Motor neuron (in vitro differentiated cells): ENCODE data around the gene CBX8. TPM values are rescaled to one million over a fixed set of nuclear protein-coding genes. Genes with fewer than 3 reads are reported as not detected.

Experiments used
- ATAC-seq, 8 experiments: fragments of 200-7000 bp; cut with Tn5 transposase; replicated peaks in 6 of 8; 2 replicates each; pipeline ENCODE4 v1.8.0; 2021; ENCODE audit warnings: mild to moderate bottlenecking in 8 of 8, moderate library complexity in 8 of 8
- H3K27ac ChIP-seq, 2 donors: fragments of 250-450 bp; sonication (Bioruptor Pico); 2 replicates each; pipeline ENCODE4 v1.9.0; 2021; ENCODE audit warnings: antibody characterized with exemption in 2 of 2, mild to moderate bottlenecking in 2 of 2, moderate library complexity in 1 of 2
- H3K4me1 ChIP-seq, 2 donors: fragments of 250-450 bp; sonication (Bioruptor Pico); replicated peaks in 1 of 2; 2 replicates each; pipeline ENCODE4 v1.6.1; 2021; ENCODE audit warnings: antibody characterized with exemption in 2 of 2, mild to moderate bottlenecking in 2 of 2, moderate library complexity in 1 of 2
- H3K4me3 ChIP-seq, 5 donors: fragments of 250-450 bp; sonication (Bioruptor Pico); 2 replicates each; pipeline ENCODE4 v1.9.0; 2021; ENCODE audit warnings: antibody characterized with exemption in 5 of 5, mild to moderate bottlenecking in 5 of 5, moderate library complexity in 4 of 5
- WGBS, 10 experiments: fragments of 450-650 bp; shearing (Covaris generic); methylation state at CpG; one replicate each; pipeline ENCODE4 v1.0.0; 2022; 5-methylcytosine and 5-hydroxymethylcytosine counted together
- in situ Hi-C, 9 experiments: fragments of 400-800 bp; cut with MboI; loops; one replicate each; pipeline ENCODE4 v1.15.0; 2021; ENCODE audit warnings: low sequenced_read_pairs in 9 of 9, low pct_unique_long_range_greater_than_20kb in 2 of 9; ENCODE audit not compliant: unreplicated experiment in 9 of 9
- total RNA-seq, 8 experiments: library from RNA; unstranded; fragments of 300-600 nt; gene quantifications; 2 replicates each; pipeline versions ENCODE4 v1.2.3 to v1.2.4, GENCODE V29; 2022

The CBX8 gene
- total RNA-seq, 8 experiments from 2014 or later: 4.4 to 16.4 (median 11.9) TPM

- Histone ChIP-seq H3K4me1 (peaks cover 28 to 34% of the 10 kb centered on the region in 2 donors), H3K27ac (no peak overlapping the region), H3K4me3 (no peak overlapping the region)
- WGBS, 10 experiments: 0 to 70% (median 40%) methylated on average over 1 to 3 of the region's 3 CpGs; no CpG with 5 or more reads in 1 of the 10 experiments
- in situ Hi-C loops: no loop called here
- no peak for ATAC-seq
Measured at GRCh38 chr17:79749958-79750357, 46.9 kb downstream of the CBX8 start.

GRCh38 chr17:79749156-79749815 is 47.6 kb downstream of the CBX8 start:
- Histone ChIP-seq H3K4me3 (no peak overlapping the region), H3K4me1 (peaks cover 23 to 27% of the 10 kb centered on the region in 2 donors), H3K27ac (no peak overlapping the region)
- ATAC-seq: peak in 2 of 8 experiments; percentile 2 to 26
- 0 to 66% (median 20%) methylated on average over 1 to 3 of the region's 3 CpGs; no CpG with 5 or more reads in 2 of the 10 experiments for WGBS, 10 experiments
- in situ Hi-C loops: no loop called here

GRCh38 chr17:79748295-79749099 is 48.4 kb downstream of the CBX8 start:
- Histone ChIP-seq H3K4me3 (peak overlapping the region; percentile 26 to 38 (median 26)), H3K27ac (no peak overlapping the region), H3K4me1 (peaks cover 19 to 24% of the 10 kb centered on the region in 2 donors)
- 12 to 39% (median 21%) methylated on average over 2 to 5 of the region's 55 CpGs; no CpG with 5 or more reads in 2 of the 10 experiments for WGBS, 10 experiments
- ATAC-seq: peak in 4 of 8 experiments; percentile 18 to 34 (median 26)
- in situ Hi-C loops: no loop called here

GRCh38 chr17:79747508-79748294 is 49.2 kb downstream of the CBX8 start:
- peak in 5 of 8 experiments; percentile 66 to 81 (median 78) for ATAC-seq
- in situ Hi-C loops: no loop called here
- 0% methylated on average over 3 to 5 of the region's 74 CpGs; no CpG with 5 or more reads in 7 of the 10 experiments for WGBS, 10 experiments
- peak overlapping the region; percentile 26 to 38 (median 26) for H3K4me3 ChIP-seq
- peaks cover 19 to 30% of the 10 kb centered on the region in 2 donors for H3K4me1 ChIP-seq
- H3K27ac ChIP-seq: peak overlapping the region; percentile 8 to 11

GRCh38 chr17:79746889-79747507 is 49.9 kb downstream of the CBX8 start:
- in situ Hi-C loops: no loop called here

GRCh38 chr17:79745641-79746105 is 51.2 kb downstream of the CBX8 start:
- Histone ChIP-seq H3K4me1 (peaks cover 31 to 49% of the 10 kb centered on the region in 2 donors), H3K4me3 (no peak overlapping the region), H3K27ac (no peak overlapping the region)
- ATAC-seq: no peak
- in situ Hi-C loops: no loop called here
- 0 to 100% (median 41%) methylated on average over 1 to 4 of the region's 6 CpGs; no CpG with 5 or more reads in 3 of the 10 experiments for WGBS, 10 experiments

More at GRCh38 chr17:79746889-79747507, 49.9 kb downstream of the CBX8 start:
- Histone ChIP-seq H3K27ac (peak overlapping the region; percentile 8 to 11), H3K4me3 (peak overlapping the region in 4 of 5 donors; percentile 26 to 38 (median 30)), H3K4me1 (peaks cover 25 to 37% of the 10 kb centered on the region in 2 donors)
- WGBS, 10 experiments: 0 to 30% (median 0%) methylated on average over 1 to 11 of the region's 22 CpGs; no CpG with 5 or more reads in 5 of the 10 experiments
- peak in 7 of 8 experiments; percentile 6 to 31 (median 10) for ATAC-seq

- in situ Hi-C loops: no loop called here
- WGBS, 10 experiments: 40 to 100% (median 80%) methylated on average over 1 to 2 of the region's 5 CpGs; no CpG with 5 or more reads in 5 of the 10 experiments
- no peak for ATAC-seq
- Histone ChIP-seq H3K4me1 (peaks cover 34 to 59% of the 10 kb centered on the region in 2 donors), H3K27ac (no peak overlapping the region), H3K4me3 (no peak overlapping the region)
Measured at GRCh38 chr17:79743614-79744013, 53.3 kb downstream of the CBX8 start.

GRCh38 chr17:79742951-79743476 is 53.9 kb downstream of the CBX8 start:
- in situ Hi-C loops: no loop called here
- ATAC-seq: peak in 1 of 8 experiments; percentile 2
- 50 to 100% (median 92%) methylated on average over 1 to 3 of the region's 7 CpGs; no CpG with 5 or more reads in 7 of the 10 experiments for WGBS, 10 experiments

GRCh38 chr17:79742589-79742918 is 54.3 kb downstream of the CBX8 start:
- Histone ChIP-seq H3K4me1 (peaks cover 32 to 54% of the 10 kb centered on the region in 2 donors), H3K27ac (no peak overlapping the region), H3K4me3 (no peak overlapping the region)
- WGBS, 10 experiments: 60 to 100% methylated on average over 1 of the region's 1 CpG; no CpG with 5 or more reads in 8 of the 10 experiments
- no peak for ATAC-seq
- in situ Hi-C loops: no loop called here

More at GRCh38 chr17:79742951-79743476, 53.9 kb downstream of the CBX8 start:
- H3K4me1 ChIP-seq: peaks cover 32 to 59% of the 10 kb centered on the region in 2 donors
- no peak overlapping the region for H3K4me3 ChIP-seq
- H3K27ac ChIP-seq: no peak overlapping the region
